ENCODE results near the gene GPR84. TPM values are rescaled to one million over a fixed set of nuclear protein-coding genes. Genes with fewer than 3 reads are reported as not detected.

The GPR84 gene
- total and polyA plus RNA-seq, 9 of the 15 experiments (the other 6 are each of a cell fraction or from before 2014, with no cell fraction given) = 0.07 to 0.18 (median 0.11) TPM; not detected in 5

DNA sequence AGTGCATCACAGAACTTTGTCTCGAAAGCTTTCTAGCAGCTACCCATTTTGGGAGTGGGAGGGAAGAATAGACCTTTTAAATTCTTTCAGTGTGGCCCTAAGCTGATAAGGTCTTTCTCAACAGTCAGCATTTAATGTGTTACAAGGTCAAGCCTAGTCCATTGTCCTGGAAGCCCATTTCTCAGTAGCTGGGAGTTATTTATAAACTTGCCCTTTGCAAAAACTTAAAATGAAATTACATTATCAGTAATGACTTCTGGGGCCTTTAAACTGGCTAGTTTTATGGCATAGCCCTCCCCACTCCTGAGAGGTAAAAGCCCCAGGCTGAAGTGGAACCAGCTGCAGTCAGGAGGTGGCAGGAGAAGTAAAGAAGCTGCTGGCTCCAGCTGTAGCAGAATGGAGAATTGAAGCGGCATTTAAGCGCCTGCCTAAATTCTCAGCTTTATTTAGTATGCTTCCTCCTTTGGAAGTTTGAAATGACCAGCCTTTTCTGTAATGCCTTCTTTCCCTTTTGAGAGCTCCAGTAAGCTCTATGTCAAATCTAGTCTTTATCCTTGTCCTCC is 26.9 kb downstream of the GPR84 start:
- POLR2A ChIA-PET = interaction anchor here (0.7 to 8.4 kb wide), 14 partner anchors 10 to 131 kb away, joined by 3 to 103 read pairs (median 11); partner anchors contain the start of genes CBX5, COPZ1 and HNRNPA1
- H3K9me1 ChIP-seq (ENCODE audit: control insufficient read depth, insufficient read depth, low read length) = no peaks in the 10 kb centered on the region
- TF ChIP-seq RFX5 (IDR thresholded peaks at IDR 0.05; ENCODE audit: low read depth, low read length) (no peak), RUNX1 (IDR thresholded peaks at IDR 0.05; ENCODE audit: low read depth) (no peak), MEIS2 (IDR thresholded peaks at IDR 0.05; ENCODE audit: partially characterized antibody) (peak; percentile 32), FOXM1 (IDR thresholded peaks at IDR 0.05; ENCODE audit: low read depth) (peak; percentile 42; the same call in 1 of the 2 replicates), FOXM1 (CRISPR knock-in tag; IDR thresholded peaks at IDR 0.05; ENCODE audit: low read depth) (no peak), ZNF584 (CRISPR knock-in tag; IDR thresholded peaks at IDR 0.05; ENCODE audit: low read depth) (no peak), ZNF184 (CRISPR knock-in tag; IDR thresholded peaks at IDR 0.05) (no peak), CTBP1 (IDR thresholded peaks at IDR 0.05; ENCODE audit: borderline replicate concordance) (peak; percentile 35; the same call in 1 of the 2 replicates), LCOR (CRISPR knock-in tag; IDR thresholded peaks at IDR 0.05) (no peak), NR2F6 (CRISPR knock-in tag; IDR thresholded peaks at IDR 0.05) (no peak), ZNF764 (CRISPR knock-in tag; IDR thresholded peaks at IDR 0.05; ENCODE audit: low read depth) (no peak), FOXK1 (CRISPR knock-in tag; IDR thresholded peaks at IDR 0.05; ENCODE audit: borderline replicate concordance) (no peak)
- TF ChIP-seq, protein P1, sequence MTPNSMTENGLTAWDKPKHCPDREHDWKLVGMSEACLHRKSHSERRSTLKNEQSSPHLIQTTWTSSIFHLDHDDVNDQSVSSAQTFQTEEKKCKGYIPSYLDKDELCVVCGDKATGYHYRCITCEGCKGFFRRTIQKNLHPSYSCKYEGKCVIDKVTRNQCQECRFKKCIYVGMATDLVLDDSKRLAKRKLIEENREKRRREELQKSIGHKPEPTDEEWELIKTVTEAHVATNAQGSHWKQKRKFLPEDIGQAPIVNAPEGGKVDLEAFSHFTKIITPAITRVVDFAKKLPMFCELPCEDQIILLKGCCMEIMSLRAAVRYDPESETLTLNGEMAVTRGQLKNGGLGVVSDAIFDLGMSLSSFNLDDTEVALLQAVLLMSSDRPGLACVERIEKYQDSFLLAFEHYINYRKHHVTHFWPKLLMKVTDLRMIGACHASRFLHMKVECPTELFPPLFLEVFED (CRISPR knock-in tag; conservative IDR thresholded peaks at IDR 0.05) = no peak
- TF ChIP-seq, protein P2, sequence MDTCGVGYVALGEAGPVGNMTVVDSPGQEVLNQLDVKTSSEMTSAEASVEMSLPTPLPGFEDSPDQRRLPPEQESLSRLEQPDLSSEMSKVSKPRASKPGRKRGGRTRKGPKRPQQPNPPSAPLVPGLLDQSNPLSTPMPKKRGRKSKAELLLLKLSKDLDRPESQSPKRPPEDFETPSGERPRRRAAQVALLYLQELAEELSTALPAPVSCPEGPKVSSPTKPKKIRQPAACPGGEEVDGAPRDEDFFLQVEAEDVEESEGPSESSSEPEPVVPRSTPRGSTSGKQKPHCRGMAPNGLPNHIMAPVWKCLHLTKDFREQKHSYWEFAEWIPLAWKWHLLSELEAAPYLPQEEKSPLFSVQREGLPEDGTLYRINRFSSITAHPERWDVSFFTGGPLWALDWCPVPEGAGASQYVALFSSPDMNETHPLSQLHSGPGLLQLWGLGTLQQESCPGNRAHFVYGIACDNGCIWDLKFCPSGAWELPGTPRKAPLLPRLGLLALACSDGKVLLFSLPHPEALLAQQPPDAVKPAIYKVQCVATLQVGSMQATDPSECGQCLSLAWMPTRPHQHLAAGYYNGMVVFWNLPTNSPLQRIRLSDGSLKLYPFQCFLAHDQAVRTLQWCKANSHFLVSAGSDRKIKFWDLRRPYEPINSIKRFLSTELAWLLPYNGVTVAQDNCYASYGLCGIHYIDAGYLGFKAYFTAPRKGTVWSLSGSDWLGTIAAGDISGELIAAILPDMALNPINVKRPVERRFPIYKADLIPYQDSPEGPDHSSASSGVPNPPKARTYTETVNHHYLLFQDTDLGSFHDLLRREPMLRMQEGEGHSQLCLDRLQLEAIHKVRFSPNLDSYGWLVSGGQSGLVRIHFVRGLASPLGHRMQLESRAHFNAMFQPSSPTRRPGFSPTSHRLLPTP (IDR thresholded peaks at IDR 0.05; ENCODE audit: borderline replicate concordance, extremely low read depth, insufficient read length) = no peak
- TF ChIP-seq, protein P3, sequence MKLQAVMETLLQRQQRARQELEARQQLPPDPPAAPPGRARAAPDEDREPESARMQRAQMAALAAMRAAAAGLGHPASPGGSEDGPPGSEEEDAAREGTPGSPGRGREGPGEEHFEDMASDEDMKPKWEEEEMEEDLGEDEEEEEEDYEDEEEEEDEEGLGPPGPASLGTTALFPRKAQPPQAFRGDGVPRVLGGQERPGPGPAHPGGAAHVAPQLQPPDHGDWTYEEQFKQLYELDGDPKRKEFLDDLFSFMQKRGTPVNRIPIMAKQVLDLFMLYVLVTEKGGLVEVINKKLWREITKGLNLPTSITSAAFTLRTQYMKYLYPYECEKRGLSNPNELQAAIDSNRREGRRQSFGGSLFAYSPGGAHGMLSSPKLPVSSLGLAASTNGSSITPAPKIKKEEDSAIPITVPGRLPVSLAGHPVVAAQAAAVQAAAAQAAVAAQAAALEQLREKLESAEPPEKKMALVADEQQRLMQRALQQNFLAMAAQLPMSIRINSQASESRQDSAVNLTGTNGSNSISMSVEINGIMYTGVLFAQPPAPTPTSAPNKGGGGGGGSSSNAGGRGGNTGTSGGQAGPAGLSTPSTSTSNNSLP (IDR thresholded peaks at IDR 0.05; ENCODE audit: borderline replicate concordance, low read depth, low read length) = peak; percentile 79
- TF ChIP-seq, protein P4, sequence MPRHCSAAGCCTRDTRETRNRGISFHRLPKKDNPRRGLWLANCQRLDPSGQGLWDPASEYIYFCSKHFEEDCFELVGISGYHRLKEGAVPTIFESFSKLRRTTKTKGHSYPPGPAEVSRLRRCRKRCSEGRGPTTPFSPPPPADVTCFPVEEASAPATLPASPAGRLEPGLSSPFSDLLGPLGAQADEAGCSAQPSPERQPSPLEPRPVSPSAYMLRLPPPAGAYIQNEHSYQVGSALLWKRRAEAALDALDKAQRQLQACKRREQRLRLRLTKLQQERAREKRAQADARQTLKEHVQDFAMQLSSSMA (CRISPR knock-in tag; IDR thresholded peaks at IDR 0.05) = no peak

More for the DNA sequence above, 26.9 kb downstream of the GPR84 start:
- no peak overlapping the region for H2AFZ ChIP-seq (ENCODE audit: low read depth, low read length)
- FAIRE-seq = peak; percentile 95
- 3% methylated on average over 3 of the region's 3 CpGs for whole genome bisulfite sequencing (ENCODE audit: insufficient coverage, low coverage, missing lambda C conversion rate)
- peak overlapping the region; percentile 74 for H3K27ac ChIP-seq (ENCODE audit: extremely low read depth, low read depth, low read length)
- in situ Hi-C loops (cut with MboI) = no loop called here
- H3K36me3 ChIP-seq (ENCODE audit: control insufficient read depth, insufficient read depth, low read length) = peaks cover 49% of the 10 kb centered on the region
- intact Hi-C loops (cut with micrococcal nuclease) = loop anchor here (1.0 kb wide), 2 partner anchors 22 to 117 kb away; no protein-coding TSS in a partner anchor
- H3K4me2 ChIP-seq (ENCODE audit: insufficient read depth, low read length) = peak overlapping the region; percentile 48
- CTCF ChIA-PET (ENCODE audit: low intra/inter-chr PET ratio) = interaction anchor here (0.7 to 3.6 kb wide), 8 partner anchors 12 to 48 kb away, joined by 3 to 16 read pairs (median 10); no protein-coding TSS in a partner anchor
- peak overlapping the region in 1 of 2 experiments; percentile 65; a peak in 2 of 4 replicates for H3K9ac ChIP-seq (ENCODE audit: insufficient read depth in 1 of 2, low read depth in 2 of 2, low read length in 2 of 2)
- H3K27me3 ChIP-seq (ENCODE audit: control insufficient read depth in 2 of 2, insufficient read depth in 2 of 2, low read length in 2 of 2) = no peaks in the 10 kb centered on the region
- peak; percentile 86 for ATAC-seq
- no peaks in the 10 kb centered on the region for H3K9me3 ChIP-seq (replicated peaks; ENCODE audit: control insufficient read depth, insufficient read depth, low read depth, low read length)
- TSS peak; percentile 35 for BruUV-seq (replicated peaks)
- 0 out of 2 replicates have a peak overlapping the region, but pooled peaks have one; percentile 2 for H3K4me3 ChIP-seq
- H4K20me1 ChIP-seq (replicated peaks; ENCODE audit: control insufficient read depth, insufficient read depth, low read length) = no peaks in the 10 kb centered on the region
- H3K4me1 ChIP-seq (replicated peaks in 1 of 2; ENCODE audit: control insufficient read depth in 2 of 2, insufficient read depth in 2 of 2, low read length in 2 of 2) = peaks cover 34 to 39% of the 10 kb centered on the region in 2 experiments
- DNase-seq (ENCODE audit: extremely low read depth in 1 of 4, low spot score in 3 of 4) = peak; percentile 34 to 88 (median 60)
- peaks cover 88% of the 10 kb centered on the region for H3K79me2 ChIP-seq (ENCODE audit: control insufficient read depth, insufficient read depth, low read length)

All from K562 (cell line).